HepG2 (cell line): ENCODE results near the gene RRAS2. TPM values are rescaled to one million over a fixed set of nuclear protein-coding genes. Genes with fewer than 3 reads are reported as not detected.

Experiments
- ATAC-seq: fragments of 200-7000 bp; cut with Tn5 transposase; 3 replicates; pipeline ENCODE4 v1.9.1; 2020; ENCODE audit warnings: mild to moderate bottlenecking, moderate library complexity
- BruUV-seq: library from RNA; stranded (reverse); fragments of 400-500 nt; replicated peaks from 2 replicates; lab custom pipeline; 2021; lab: Mats Ljungman, UMichigan
- CTCF ChIA-PET: fragments of 300-600 bp; formaldehyde crosslinking; extraction: SDS; loops from one replicate; lab custom pipeline; 2021; ENCODE audit warnings: low total read pairs, inconsistent platforms, low intra/inter-chr PET ratio; lab: Yijun Ruan, JAX
- POLR2A ChIA-PET: fragments of 350-600 bp; sonication (Branson Sonifier 250); formaldehyde crosslinking; loops from one replicate; lab custom pipeline; 2020; ENCODE audit warnings: antibody characterized with exemption, inconsistent platforms; lab: Yijun Ruan, JAX
- DNase-seq: peaks from one replicate; pipeline ENCODE4 v3.0.0-alpha.2; 2015; ENCODE audit warnings: low spot score
- FAIRE-seq: peaks from 3 replicates; lab custom pipeline; 2011; peaks lifted over from hg19 to GRCh38; lab: Jason Lieb, UNC
- H2AFZ ChIP-seq: one replicate; pipeline ENCODE4 v1.6.1; 2011; ENCODE audit warnings: low read length, inconsistent platforms
- H3K27ac ChIP-seq: fragments of 300-600 bp; 3 replicates; pipeline ENCODE4 v1.8.0; 2011; ENCODE audit warnings: mixed run types, mild to moderate bottlenecking, mixed read lengths, low read length, inconsistent platforms; ENCODE audit not compliant: insufficient read depth; ENCODE audit errors: extremely low read length
- H3K27me3 ChIP-seq, 2 experiments: fragments of 200-600 bp in 1 of 2; 2 replicates in 1 of 2; 3 replicates in 1 of 2; pipeline versions ENCODE4 v1.6.0 to v1.8.0; 2011; ENCODE audit warnings: low read length in 2 of 2, mild to moderate bottlenecking in 2 of 2, moderate library complexity in 2 of 2, inconsistent platforms in 1 of 2; ENCODE audit not compliant: insufficient read depth in 2 of 2, control insufficient read depth in 1 of 2
- H3K36me3 ChIP-seq, 2 experiments: fragments of 200-600 bp in 1 of 2; replicated peaks in 1 of 2; 2 replicates in 1 of 2; 3 replicates in 1 of 2; pipeline versions ENCODE4 v1.5.1 to v1.8.0; 2011; ENCODE audit warnings: low read length in 2 of 2, inconsistent platforms in 1 of 2; ENCODE audit not compliant: insufficient read depth in 2 of 2, control insufficient read depth in 1 of 2
- H3K4me1 ChIP-seq: 2 replicates; pipeline ENCODE4 v1.5.1; 2012; ENCODE audit warnings: low read length, inconsistent platforms; ENCODE audit not compliant: insufficient read depth
- H3K4me2 ChIP-seq: 2 replicates; pipeline ENCODE4 v1.6.0; 2011; ENCODE audit warnings: low read depth, low read length, inconsistent platforms
- H3K4me3 ChIP-seq, 3 experiments: fragments of 200-600 bp in 1 of 3; sonication (generic), shearing (Covaris generic) in 1 of 3; replicated peaks in 1 of 3; 2 replicates each; pipeline ENCODE4 v1.5.1; 2011 to 2016; ENCODE audit warnings: low read length in 3 of 3, inconsistent platforms in 2 of 3, low read depth in 2 of 3, mild to moderate bottlenecking in 2 of 3, control low read depth in 1 of 3, mixed read lengths in 1 of 3; ENCODE audit not compliant: insufficient read depth in 1 of 3
- H3K79me2 ChIP-seq: one replicate; pipeline ENCODE4 v1.6.1; 2011; ENCODE audit warnings: low read length, inconsistent platforms; ENCODE audit not compliant: insufficient read depth
- H3K9ac ChIP-seq: 2 replicates; pipeline ENCODE4 v1.6.0; 2011; ENCODE audit warnings: mild to moderate bottlenecking, low read depth, low read length, inconsistent platforms; ENCODE audit not compliant: insufficient read depth
- H3K9me3 ChIP-seq: 2 replicates; pipeline ENCODE4 v1.5.1; 2012; ENCODE audit warnings: mild to moderate bottlenecking, low read length
- H4K20me1 ChIP-seq: 2 replicates; pipeline ENCODE4 v1.6.0; 2011; ENCODE audit warnings: inconsistent platforms, mild to moderate bottlenecking, low read length, moderate library complexity; ENCODE audit not compliant: insufficient read depth
- CREBL2 ChIP-seq: sonication (generic); formaldehyde crosslinking; IDR thresholded peaks from 2 replicates; pipeline ENCODE4 v1.8.1; 2023; ENCODE audit warnings: missing genetic modification reagents, mild to moderate bottlenecking, borderline replicate concordance
- FOXP1 ChIP-seq, 2 experiments: fragments of 450-650 bp in 1 of 2; IDR thresholded peaks; 2 replicates each; pipeline ENCODE4 v1.6.1; 2017 to 2018; ENCODE audit warnings: antibody characterized with exemption in 1 of 2
- GATAD2A ChIP-seq: IDR thresholded peaks from 2 replicates; pipeline ENCODE4 v1.6.1; 2016
- IKZF1 ChIP-seq: fragments of 450-650 bp; IDR thresholded peaks from 2 replicates; pipeline ENCODE4 v1.7.1; 2016
- LCORL ChIP-seq, 2 experiments: fragments of 450-650 bp in 1 of 2; sonication (generic) in 1 of 2; formaldehyde crosslinking in 1 of 2; IDR thresholded peaks; 2 replicates each; pipeline versions ENCODE4 v1.5.0 to v1.6.1; 2017 to 2020; ENCODE audit warnings: antibody characterized with exemption in 1 of 2, missing genetic modification reagents in 1 of 2
- SALL2 ChIP-seq: sonication (generic); formaldehyde crosslinking; IDR thresholded peaks from 2 replicates; pipeline ENCODE4 v1.8.1; 2023; ENCODE audit warnings: mild to moderate bottlenecking, missing genetic modification reagents, inconsistent platforms
- SNAPC5 ChIP-seq: sonication (generic); formaldehyde crosslinking; IDR thresholded peaks from 2 replicates; pipeline ENCODE4 v1.8.1; 2023; ENCODE audit warnings: mild to moderate bottlenecking, missing genetic modification reagents, borderline replicate concordance
- THAP9 ChIP-seq: sonication (generic); formaldehyde crosslinking; IDR thresholded peaks from 2 replicates; pipeline ENCODE4; 2020; ENCODE audit warnings: missing genetic modification reagents, mild to moderate bottlenecking, borderline replicate concordance
- ZBTB40 ChIP-seq, 2 experiments: fragments of 450-650 bp in 1 of 2; sonication (generic) in 1 of 2; formaldehyde crosslinking in 1 of 2; IDR thresholded peaks; 2 replicates each; pipeline versions ENCODE4 v1.6.1 to v1.8.0; 2016 to 2022; ENCODE audit warnings: antibody characterized with exemption in 1 of 2, mild to moderate bottlenecking in 1 of 2, missing genetic modification reagents in 1 of 2
- ZNF33A ChIP-seq: sonication (generic); formaldehyde crosslinking; IDR thresholded peaks from 2 replicates; pipeline ENCODE4 v1.5.1; 2020; ENCODE audit warnings: missing genetic modification reagents, mild to moderate bottlenecking, moderate library complexity, borderline replicate concordance
- WGBS: methylation state at CpG from one replicate; pipeline ENCODE4 v1.1.6; 2017; ENCODE audit warnings: low lambda C conversion rate; 5-methylcytosine and 5-hydroxymethylcytosine counted together
- in situ Hi-C: cut with HindIII; loops from 2 replicates; pipeline ENCODE4 v1.10.0; 2017; ENCODE audit warnings: low pct_unique_long_range_greater_than_20kb; ENCODE audit not compliant: extremely low pct_ligation_motif_present
- intact Hi-C: fragments of 100-400 bp; cut with micrococcal nuclease; formaldehyde crosslinking; loops from one replicate; pipeline ENCODE4 v1.10.0; 2022; ENCODE audit not compliant: unreplicated experiment
- polyA plus RNA-seq, 8 experiments: library from polyadenylated mRNA; depleted of rRNA in 3 of 8; stranded (reverse) in 7 of 8; unstranded in 1 of 8; fragments of >200 nt; fragmentation: Illumina TruSeq in 4 of 8; extraction: Trizol in 4 of 8; gene quantifications; 2 replicates each; pipeline versions ENCODE4 v1.2.1 to v1.2.3, GENCODE V29; 2011 to 2016; ENCODE audit warnings: low read depth in 4 of 8, missing spikeins in 1 of 8, mixed read lengths in 1 of 8; ENCODE audit not compliant: insufficient read depth in 1 of 8
- total RNA-seq, 5 experiments: library from RNA; depleted of rRNA; stranded (reverse); fragments of >200 nt; fragmentation: Illumina TruSeq; extraction: Trizol; gene quantifications; 2 replicates each; pipeline ENCODE4 v1.2.3, GENCODE V29; 2016; ENCODE audit warnings: low read depth in 1 of 5

RRAS2 gene
- total and polyA plus RNA-seq, 2 of the 13 experiments (the other 11 are each of a cell fraction or from before 2014, with no cell fraction given) = 19.0 to 44.1 TPM

- H3K79me2 ChIP-seq = no peaks in the 10 kb centered on the region
- intact Hi-C loops (no loop called here), in situ Hi-C loops (no loop called here)
- no peaks in the 10 kb centered on the region; a peak in 1 of 5 replicates for H3K36me3 ChIP-seq
- H3K27me3 ChIP-seq = no peaks in the 10 kb centered on the region; a peak in 1 of 5 replicates
- no peak overlapping the region for H2AFZ ChIP-seq
- DNase-seq (no peak), FAIRE-seq (no peak), ATAC-seq (no peak; the same call in 2 of the 3 replicates)
- no peak overlapping the region for H3K4me3 ChIP-seq
- no peak overlapping the region for H3K4me2 ChIP-seq
- WGBS = 79% methylated on average over 6 of the region's 6 CpGs
- CTCF ChIA-PET = no interaction called here
- H3K4me1 ChIP-seq = 0 out of 2 replicates have a peak, but pooled peaks cover 5% of the 10 kb centered on the region
- no peaks in the 10 kb centered on the region for H3K9me3 ChIP-seq
- no peaks in the 10 kb centered on the region for H4K20me1 ChIP-seq
- H3K9ac ChIP-seq = no peak overlapping the region
- POLR2A ChIA-PET = no interaction called here
- no TSS peak for BruUV-seq
- H3K27ac ChIP-seq = no peak overlapping the region
- TF ChIP-seq SNAPC5 (CRISPR knock-in tag) (no peak), GATAD2A (no peak), SALL2 (CRISPR knock-in tag) (no peak), FOXP1 (IDR thresholded peaks at IDR 0.05) (no peak), FOXP1 (CRISPR knock-in tag; IDR thresholded peaks at IDR 0.05) (no peak), THAP9 (CRISPR knock-in tag) (no peak), ZNF33A (CRISPR knock-in tag) (no peak), LCORL (IDR thresholded peaks at IDR 0.05) (no peak), LCORL (CRISPR knock-in tag; IDR thresholded peaks at IDR 0.05) (no peak), CREBL2 (no peak), IKZF1 (no peak), ZBTB40 (IDR thresholded peaks at IDR 0.05) (no peak), ZBTB40 (CRISPR knock-in tag; IDR thresholded peaks at IDR 0.05) (no peak)
Measured at GRCh38 chr11:14270690-14271542, 88.1 kb downstream of the RRAS2 start.
